Measurements from ENCODE around the gene CC2D2A.

CC2D2A gene

GRCh38 chr4:15493411-15493810 is 23.7 kb downstream of the CC2D2A start:
- DNase-seq (ENCODE audit: extremely low read depth, insufficient read length): no peak
- TF ChIP-seq CTCF (IDR thresholded peaks at IDR 0.05; ENCODE audit: insufficient read depth, low read length, poor library complexity, severe bottlenecking): no peak
- no peaks in the 10 kb centered on the region; the same call in 1 of the 2 replicates for H3K27me3 ChIP-seq (replicated peaks; ENCODE audit: control insufficient read depth, insufficient read depth, low read length)
- H3K36me3 ChIP-seq (ENCODE audit: control insufficient read depth, insufficient read depth, low read length): no peaks in the 10 kb centered on the region
- H3K4me3 ChIP-seq (replicated peaks; ENCODE audit: low read depth, low read length): no peak overlapping the region

GRCh38 chr4:15495621-15496020 is 25.9 kb downstream of the CC2D2A start:
- no peak for DNase-seq (ENCODE audit: extremely low read depth, insufficient read length)
- H3K4me3 ChIP-seq (replicated peaks; ENCODE audit: low read depth, low read length): no peak overlapping the region
- no peak for TF ChIP-seq CTCF (IDR thresholded peaks at IDR 0.05; ENCODE audit: insufficient read depth, low read length, poor library complexity, severe bottlenecking)

GRCh38 chr4:15498356-15498755 is 28.7 kb downstream of the CC2D2A start:
- H3K27me3 ChIP-seq (replicated peaks; ENCODE audit: control insufficient read depth, insufficient read depth, low read length): no peaks in the 10 kb centered on the region
- no peaks in the 10 kb centered on the region for H3K36me3 ChIP-seq (ENCODE audit: control insufficient read depth, insufficient read depth, low read length)
- no peak for DNase-seq (ENCODE audit: extremely low read depth, insufficient read length)
- TF ChIP-seq CTCF (IDR thresholded peaks at IDR 0.05; ENCODE audit: insufficient read depth, low read length, poor library complexity, severe bottlenecking): no peak
- no peak overlapping the region for H3K4me3 ChIP-seq (replicated peaks; ENCODE audit: low read depth, low read length)

More at GRCh38 chr4:15495621-15496020, 25.9 kb downstream of the CC2D2A start:
- no peaks in the 10 kb centered on the region; the same call in 1 of the 2 replicates for H3K27me3 ChIP-seq (replicated peaks; ENCODE audit: control insufficient read depth, insufficient read depth, low read length)
- no peaks in the 10 kb centered on the region for H3K36me3 ChIP-seq (ENCODE audit: control insufficient read depth, insufficient read depth, low read length)

- no peaks in the 10 kb centered on the region for H3K27me3 ChIP-seq (replicated peaks; ENCODE audit: control insufficient read depth, insufficient read depth, low read length)
- DNase-seq (ENCODE audit: extremely low read depth, insufficient read length): no peak
- H3K36me3 ChIP-seq (ENCODE audit: control insufficient read depth, insufficient read depth, low read length): no peaks in the 10 kb centered on the region
- H3K4me3 ChIP-seq (replicated peaks; ENCODE audit: low read depth, low read length): no peak overlapping the region
- TF ChIP-seq CTCF (IDR thresholded peaks at IDR 0.05; ENCODE audit: insufficient read depth, low read length, poor library complexity, severe bottlenecking): no peak
Observed at GRCh38 chr4:15500701-15501100, 31.0 kb downstream of the CC2D2A start.

GRCh38 chr4:15501941-15502340 is 32.3 kb downstream of the CC2D2A start:
- no peaks in the 10 kb centered on the region for H3K36me3 ChIP-seq (ENCODE audit: control insufficient read depth, insufficient read depth, low read length)
- TF ChIP-seq CTCF (IDR thresholded peaks at IDR 0.05; ENCODE audit: insufficient read depth, low read length, poor library complexity, severe bottlenecking): no peak
- no peak for DNase-seq (ENCODE audit: extremely low read depth, insufficient read length)
- no peak overlapping the region for H3K4me3 ChIP-seq (replicated peaks; ENCODE audit: low read depth, low read length)
- H3K27me3 ChIP-seq (replicated peaks; ENCODE audit: control insufficient read depth, insufficient read depth, low read length): no peaks in the 10 kb centered on the region

GRCh38 chr4:15502384-15502783 is 32.7 kb downstream of the CC2D2A start:
- no peak for TF ChIP-seq CTCF (IDR thresholded peaks at IDR 0.05; ENCODE audit: insufficient read depth, low read length, poor library complexity, severe bottlenecking)
- DNase-seq (ENCODE audit: extremely low read depth, insufficient read length): no peak
- Histone ChIP-seq H3K36me3 (ENCODE audit: control insufficient read depth, insufficient read depth, low read length) (no peaks in the 10 kb centered on the region), H3K27me3 (replicated peaks; ENCODE audit: control insufficient read depth, insufficient read depth, low read length) (no peaks in the 10 kb centered on the region), H3K4me3 (replicated peaks; ENCODE audit: low read depth, low read length) (no peak overlapping the region)

All from GM06990 (cell line).